Muscle layer of duodenum (tissue), 2 donors: ENCODE results near the gene PARD6G.

Experiments
- H3K27ac ChIP-seq: one replicate; pipeline ENCODE4 v1.7.0; 2013; ENCODE audit warnings: mild to moderate bottlenecking, low read length
- H3K27me3 ChIP-seq: one replicate; pipeline ENCODE4 v1.7.0; 2013; ENCODE audit warnings: low read depth, mild to moderate bottlenecking, control low read depth, low read length
- H3K36me3 ChIP-seq, 2 donors: one replicate each; pipeline ENCODE4 v1.7.0; 2013; ENCODE audit warnings: low read length in 2 of 2, control low read depth in 1 of 2, mild to moderate bottlenecking in 1 of 2; ENCODE audit not compliant: insufficient read depth in 2 of 2, control insufficient read depth in 1 of 2
- H3K4me1 ChIP-seq, 2 donors: one replicate each; pipeline ENCODE4 v1.7.0; 2013; ENCODE audit warnings: low read length in 2 of 2, mild to moderate bottlenecking in 2 of 2, control low read depth in 1 of 2, moderate library complexity in 1 of 2; ENCODE audit not compliant: insufficient read depth in 2 of 2, control insufficient read depth in 1 of 2
- H3K4me3 ChIP-seq, 2 donors: one replicate each; pipeline ENCODE4 v1.7.0; 2013; ENCODE audit warnings: low read length in 2 of 2, low read depth in 1 of 2, mild to moderate bottlenecking in 1 of 2
- H3K9me3 ChIP-seq, 2 donors: one replicate each; pipeline ENCODE4 v1.7.0; 2013; ENCODE audit warnings: low read length in 2 of 2, control low read depth in 1 of 2, mild to moderate bottlenecking in 1 of 2; ENCODE audit not compliant: control insufficient read depth in 1 of 2
- donor health status: healthy.

The PARD6G gene

GRCh38 chr18:80193701-80194100 lies 53.6 kb downstream of the PARD6G start:
- H3K36me3 ChIP-seq = no peaks in the 10 kb centered on the region
- no peak overlapping the region for H3K4me3 ChIP-seq
- H3K27me3 ChIP-seq = no peaks in the 10 kb centered on the region
- no peak overlapping the region for H3K27ac ChIP-seq
- H3K4me1 ChIP-seq = no peaks in the 10 kb centered on the region
- H3K9me3 ChIP-seq = no peaks in the 10 kb centered on the region

GRCh38 chr18:80192653-80193385 lies 54.5 kb downstream of the PARD6G start:
- H3K4me3 ChIP-seq = no peak overlapping the region
- H3K27me3 ChIP-seq = no peaks in the 10 kb centered on the region
- no peak overlapping the region for H3K27ac ChIP-seq

DNA sequence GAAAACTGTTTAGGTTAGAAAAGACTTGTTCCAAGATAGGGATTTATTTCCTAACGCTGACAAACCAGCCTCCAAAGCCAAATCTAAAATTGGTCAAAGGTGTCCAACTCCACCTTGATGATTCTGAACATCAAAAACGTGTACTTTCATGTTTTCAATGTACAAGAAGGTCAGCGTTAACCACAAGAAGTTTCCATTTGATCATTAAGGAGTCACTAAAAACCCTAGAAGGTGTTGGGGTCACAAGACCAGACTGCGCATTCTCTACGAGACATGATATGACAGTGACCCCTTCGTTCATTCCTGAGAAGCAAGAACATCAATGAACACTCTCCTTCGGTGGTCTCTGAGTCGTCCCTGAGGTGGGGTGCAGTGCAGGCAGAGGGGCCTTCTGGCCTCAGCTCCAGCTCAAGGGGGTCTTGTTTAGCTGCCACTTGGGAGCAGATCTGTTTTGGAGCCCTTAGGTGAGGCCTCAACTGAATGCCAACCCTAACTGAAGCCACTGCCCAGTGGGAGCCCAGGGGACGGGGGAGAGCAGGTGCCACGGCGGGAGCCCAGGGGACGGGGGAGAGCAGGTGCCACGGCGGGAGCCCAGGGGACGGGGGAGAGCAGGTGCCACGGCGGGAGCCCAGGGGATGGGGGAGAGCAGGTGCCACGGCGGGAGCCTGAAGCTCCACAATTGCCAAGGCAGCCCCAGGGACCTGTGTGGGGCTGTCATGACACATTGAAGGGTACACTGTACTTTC lies 55.2 kb downstream of the PARD6G start:
- H3K36me3 ChIP-seq = no peaks in the 10 kb centered on the region
- no peaks in the 10 kb centered on the region for H3K4me1 ChIP-seq
- H3K4me3 ChIP-seq = no peak overlapping the region
- H3K27me3 ChIP-seq = no peaks in the 10 kb centered on the region
- H3K9me3 ChIP-seq = no peaks in the 10 kb centered on the region
- no peak overlapping the region for H3K27ac ChIP-seq

More at GRCh38 chr18:80192653-80193385, 54.5 kb downstream of the PARD6G start:
- Histone ChIP-seq H3K9me3 (no peaks in the 10 kb centered on the region), H3K4me1 (no peaks in the 10 kb centered on the region), H3K36me3 (no peaks in the 10 kb centered on the region)

DNA sequence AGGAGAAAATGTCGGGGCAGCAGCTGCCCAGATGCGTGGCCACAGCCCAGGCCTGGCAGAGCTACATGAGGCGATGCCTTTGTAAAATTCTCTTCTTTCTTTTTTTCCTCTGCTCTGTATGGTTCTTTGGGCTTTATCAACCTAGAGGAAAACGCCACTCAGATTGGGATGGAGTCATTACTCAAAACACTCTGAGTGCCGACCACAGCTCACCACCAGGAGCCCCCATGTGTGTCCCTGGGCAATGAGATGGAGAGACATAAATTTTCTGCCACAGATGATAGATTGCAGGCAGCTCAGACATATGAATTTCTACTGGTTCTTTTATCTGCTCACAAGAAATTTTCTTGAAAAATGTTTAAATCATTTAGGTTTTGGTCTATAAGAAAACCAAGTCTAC lies 56.0 kb downstream of the PARD6G start:
- H3K27me3 ChIP-seq = no peaks in the 10 kb centered on the region
- no peak overlapping the region for H3K4me3 ChIP-seq
- H3K4me1 ChIP-seq = no peaks in the 10 kb centered on the region
- no peaks in the 10 kb centered on the region for H3K36me3 ChIP-seq
- no peak overlapping the region for H3K27ac ChIP-seq
- H3K9me3 ChIP-seq = no peaks in the 10 kb centered on the region

GRCh38 chr18:80190311-80190710 lies 57.0 kb downstream of the PARD6G start:
- Histone ChIP-seq H3K9me3 (no peaks in the 10 kb centered on the region), H3K4me1 (no peaks in the 10 kb centered on the region), H3K27me3 (no peaks in the 10 kb centered on the region), H3K27ac (no peak overlapping the region), H3K36me3 (no peaks in the 10 kb centered on the region), H3K4me3 (no peak overlapping the region)

DNA sequence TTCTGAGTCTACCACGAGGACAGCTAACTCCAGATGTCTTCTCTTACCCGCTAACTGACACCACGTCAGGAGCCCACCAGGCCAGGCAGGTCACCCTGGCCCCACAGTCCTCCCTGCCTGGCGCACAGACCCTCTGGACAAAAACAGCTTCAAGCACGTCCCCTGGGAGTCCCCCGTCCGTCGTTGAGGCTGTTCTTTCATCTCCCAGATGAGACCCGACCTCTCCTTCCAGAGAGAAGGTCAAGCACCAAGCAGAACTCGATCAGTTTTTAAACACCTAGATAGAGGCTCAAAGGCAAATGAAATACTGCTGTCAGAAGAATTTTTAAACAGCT lies 57.8 kb downstream of the PARD6G start:
- Histone ChIP-seq H3K36me3 (no peaks in the 10 kb centered on the region), H3K27me3 (no peaks in the 10 kb centered on the region), H3K4me3 (no peak overlapping the region), H3K27ac (no peak overlapping the region), H3K9me3 (no peaks in the 10 kb centered on the region), H3K4me1 (no peaks in the 10 kb centered on the region)

GRCh38 chr18:80188643-80189530 lies 58.4 kb downstream of the PARD6G start:
- no peaks in the 10 kb centered on the region for H3K9me3 ChIP-seq
- no peaks in the 10 kb centered on the region for H3K36me3 ChIP-seq
- no peak overlapping the region for H3K4me3 ChIP-seq
- no peaks in the 10 kb centered on the region for H3K27me3 ChIP-seq
- no peaks in the 10 kb centered on the region for H3K4me1 ChIP-seq
- no peak overlapping the region for H3K27ac ChIP-seq

- Histone ChIP-seq H3K27me3 (no peaks in the 10 kb centered on the region), H3K36me3 (no peaks in the 10 kb centered on the region), H3K4me1 (peaks cover 0 to 2% of the 10 kb centered on the region in 2 donors), H3K4me3 (no peak overlapping the region), H3K9me3 (no peaks in the 10 kb centered on the region), H3K27ac (no peak overlapping the region)
Measured at GRCh38 chr18:80187956-80188642, 59.2 kb downstream of the PARD6G start.

GRCh38 chr18:80185545-80185944 lies 61.8 kb downstream of the PARD6G start:
- Histone ChIP-seq H3K4me3 (no peak overlapping the region), H3K27ac (no peak overlapping the region), H3K4me1 (peaks cover 0 to 2% of the 10 kb centered on the region in 2 donors), H3K36me3 (no peaks in the 10 kb centered on the region), H3K27me3 (no peaks in the 10 kb centered on the region), H3K9me3 (no peaks in the 10 kb centered on the region)

GRCh38 chr18:80184243-80184772 lies 63.0 kb downstream of the PARD6G start:
- H3K27ac ChIP-seq = no peak overlapping the region
- no peak overlapping the region for H3K4me3 ChIP-seq
- H3K4me1 ChIP-seq = peaks cover 0 to 2% of the 10 kb centered on the region in 2 donors
- no peaks in the 10 kb centered on the region for H3K9me3 ChIP-seq
- no peaks in the 10 kb centered on the region for H3K27me3 ChIP-seq
- H3K36me3 ChIP-seq = no peaks in the 10 kb centered on the region
